Activated naive CD8-positive, alpha-beta T cell treated with anti-CD3 and anti-CD28 coated beads, Interleukin-2, amount 50 U/mL, for 24 hours (primary cell): ENCODE measurements around the gene USP25.

ENCODE experiments used
- ATAC-seq: fragments of 150-1000 bp; cut with Tn5 transposase; one replicate; pipeline ENCODE4 v1.10.0; 2021
- DNase-seq: peaks from one replicate; pipeline ENCODE4 v3.0.0; 2021
- H3K27ac Mint-ChIP-seq: one replicate; pipeline ENCODE4 v1.8.0; 2021; ENCODE audit warnings: mild to moderate bottlenecking, mixed read lengths
- H3K27me3 Mint-ChIP-seq: one replicate; pipeline ENCODE4 v1.8.0; 2021; ENCODE audit warnings: mixed read lengths
- H3K36me3 Mint-ChIP-seq: one replicate; pipeline ENCODE4 v1.8.0; 2021; ENCODE audit warnings: low read depth, mixed read lengths
- H3K4me1 Mint-ChIP-seq: one replicate; pipeline ENCODE4 v1.8.0; 2021; ENCODE audit warnings: mixed read lengths
- H3K4me3 Mint-ChIP-seq: one replicate; pipeline ENCODE4 v1.8.0; 2021; ENCODE audit warnings: mild to moderate bottlenecking, moderate library complexity, mixed read lengths
- H3K9me3 Mint-ChIP-seq: one replicate; pipeline ENCODE4 v1.8.0; 2021; ENCODE audit warnings: mixed read lengths

The USP25 gene, protein sequence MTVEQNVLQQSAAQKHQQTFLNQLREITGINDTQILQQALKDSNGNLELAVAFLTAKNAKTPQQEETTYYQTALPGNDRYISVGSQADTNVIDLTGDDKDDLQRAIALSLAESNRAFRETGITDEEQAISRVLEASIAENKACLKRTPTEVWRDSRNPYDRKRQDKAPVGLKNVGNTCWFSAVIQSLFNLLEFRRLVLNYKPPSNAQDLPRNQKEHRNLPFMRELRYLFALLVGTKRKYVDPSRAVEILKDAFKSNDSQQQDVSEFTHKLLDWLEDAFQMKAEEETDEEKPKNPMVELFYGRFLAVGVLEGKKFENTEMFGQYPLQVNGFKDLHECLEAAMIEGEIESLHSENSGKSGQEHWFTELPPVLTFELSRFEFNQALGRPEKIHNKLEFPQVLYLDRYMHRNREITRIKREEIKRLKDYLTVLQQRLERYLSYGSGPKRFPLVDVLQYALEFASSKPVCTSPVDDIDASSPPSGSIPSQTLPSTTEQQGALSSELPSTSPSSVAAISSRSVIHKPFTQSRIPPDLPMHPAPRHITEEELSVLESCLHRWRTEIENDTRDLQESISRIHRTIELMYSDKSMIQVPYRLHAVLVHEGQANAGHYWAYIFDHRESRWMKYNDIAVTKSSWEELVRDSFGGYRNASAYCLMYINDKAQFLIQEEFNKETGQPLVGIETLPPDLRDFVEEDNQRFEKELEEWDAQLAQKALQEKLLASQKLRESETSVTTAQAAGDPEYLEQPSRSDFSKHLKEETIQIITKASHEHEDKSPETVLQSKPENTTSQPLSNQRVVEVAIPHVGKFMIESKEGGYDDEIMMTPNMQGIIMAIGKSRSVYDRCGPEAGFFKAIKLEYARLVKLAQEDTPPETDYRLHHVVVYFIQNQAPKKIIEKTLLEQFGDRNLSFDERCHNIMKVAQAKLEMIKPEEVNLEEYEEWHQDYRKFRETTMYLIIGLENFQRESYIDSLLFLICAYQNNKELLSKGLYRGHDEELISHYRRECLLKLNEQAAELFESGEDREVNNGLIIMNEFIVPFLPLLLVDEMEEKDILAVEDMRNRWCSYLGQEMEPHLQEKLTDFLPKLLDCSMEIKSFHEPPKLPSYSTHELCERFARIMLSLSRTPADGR

DNA sequence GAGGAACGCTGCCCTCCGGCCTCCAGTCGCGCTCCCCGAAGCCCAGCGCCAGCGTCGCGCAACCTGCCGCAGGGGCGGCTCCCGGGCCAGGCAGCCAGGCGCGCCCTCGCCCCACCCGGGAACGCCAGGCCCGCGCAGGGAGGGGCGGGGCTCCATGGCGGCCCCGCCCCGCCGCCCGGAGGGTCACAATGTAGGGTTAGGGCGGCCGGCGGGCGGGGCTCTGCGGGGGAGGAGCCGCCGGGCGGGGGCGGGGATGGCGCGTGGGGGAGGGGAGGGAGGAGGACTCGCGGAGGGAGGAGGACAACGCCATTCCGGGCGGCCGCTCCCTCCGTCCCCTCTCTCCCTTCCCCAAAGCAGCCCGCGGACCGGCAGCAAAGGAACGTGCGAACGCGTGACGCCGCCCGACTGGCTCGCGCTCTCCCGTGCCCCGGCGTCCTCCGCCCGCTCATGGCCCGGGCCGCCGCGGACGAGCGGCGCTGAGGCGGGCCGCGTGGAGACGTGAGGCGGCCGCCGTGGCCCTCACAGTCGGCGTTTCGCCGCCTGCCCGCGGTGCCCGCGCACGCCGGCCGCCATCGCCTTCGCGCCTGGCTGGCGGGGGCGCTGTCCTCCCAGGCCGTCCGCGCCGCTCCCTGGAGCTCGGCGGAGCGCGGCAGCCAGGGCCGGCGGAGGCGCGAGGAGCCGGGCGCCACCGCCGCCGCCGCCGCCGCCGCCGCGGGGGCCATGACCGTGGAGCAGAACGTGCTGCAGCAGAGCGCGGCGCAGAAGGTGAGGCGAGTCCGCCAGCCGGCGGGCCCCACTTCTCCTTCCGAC lies at the start of gene USP25:
Gene USP25, plus strand, starts transcription at position 309 of the 810 bp plus-strand sequence. Its CDS starts 412 bp downstream, at position 721.
- DNase-seq, result peak; percentile 82

DNA sequence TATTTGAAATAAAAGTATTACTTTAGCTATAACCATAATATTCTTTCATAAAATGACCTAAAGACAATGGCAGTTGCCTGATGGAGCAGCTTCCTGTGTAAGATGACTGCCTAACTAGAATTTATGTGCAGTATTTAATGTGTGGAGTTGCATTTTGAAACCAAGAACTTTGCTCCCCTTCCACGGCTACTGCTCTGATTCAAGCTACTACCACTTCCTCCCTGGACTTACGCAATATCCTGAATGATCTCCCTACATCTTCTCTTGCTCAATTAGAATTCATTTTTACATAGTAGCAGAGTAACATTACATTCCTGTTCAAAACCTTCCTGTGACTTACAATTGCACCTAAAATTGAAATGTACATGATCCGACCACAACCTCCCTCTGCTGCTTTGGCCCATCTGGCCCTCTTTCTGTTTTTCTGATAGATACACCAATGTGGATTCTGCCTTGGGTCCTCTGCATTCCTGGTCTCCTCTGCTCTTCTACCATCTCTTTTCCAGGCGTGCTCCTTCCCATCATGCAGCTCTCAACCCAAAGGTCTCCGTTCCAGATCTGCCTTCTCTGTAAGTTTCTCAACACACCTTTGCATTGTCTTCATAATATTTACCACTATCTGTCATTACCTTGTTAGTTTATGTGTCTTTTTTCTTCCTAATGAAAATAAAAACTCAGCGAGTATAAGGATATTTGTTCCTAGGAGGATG lies 47.4 kb upstream of the USP25 start:
- H3K27me3 Mint-ChIP-seq, result no peaks in the 10 kb centered on the region
- no peak for DNase-seq
- no peak overlapping the region for H3K4me3 Mint-ChIP-seq
- no peak for ATAC-seq
- peak overlapping the region; percentile 16 for H3K27ac Mint-ChIP-seq
- no peaks in the 10 kb centered on the region for H3K9me3 Mint-ChIP-seq
- no peaks in the 10 kb centered on the region for H3K36me3 Mint-ChIP-seq
- H3K4me1 Mint-ChIP-seq, result peaks cover 9% of the 10 kb centered on the region

More for the DNA sequence above, at the start of gene USP25:
- peak; percentile 82 for ATAC-seq
- peak within 1 kb of the TSS; percentile 94 for H3K4me3 Mint-ChIP-seq
- H3K27ac Mint-ChIP-seq, result peak within 1 kb of the TSS; percentile 92
- peaks cover 2% of the 10 kb centered on the region for H3K27me3 Mint-ChIP-seq
- peaks cover 35% of the 10 kb centered on the region for H3K4me1 Mint-ChIP-seq
- no peaks in the 10 kb centered on the region for H3K36me3 Mint-ChIP-seq
- no peaks in the 10 kb centered on the region for H3K9me3 Mint-ChIP-seq

DNA sequence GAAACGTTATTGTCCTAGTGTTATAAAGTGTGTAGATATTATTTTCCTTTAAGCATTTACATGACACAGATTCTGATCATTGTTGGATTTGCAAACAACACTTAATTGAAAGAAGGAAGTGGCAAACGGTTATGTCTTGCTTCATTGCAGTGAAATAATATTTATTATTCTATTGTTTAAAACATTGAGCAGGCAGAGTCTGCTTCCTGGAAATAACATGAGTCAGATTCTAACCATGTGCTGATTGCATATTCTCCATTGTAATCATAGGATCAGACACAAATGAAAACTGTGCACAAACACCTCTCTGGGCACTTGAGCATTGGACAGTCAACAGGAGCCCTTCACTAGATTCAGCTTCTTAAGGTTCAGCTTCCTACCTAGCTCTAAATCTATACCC lies 46.8 kb upstream of the USP25 start:
- peaks cover 9% of the 10 kb centered on the region for H3K4me1 Mint-ChIP-seq
- no peak overlapping the region for H3K4me3 Mint-ChIP-seq
- ATAC-seq, result no peak
- H3K27ac Mint-ChIP-seq, result no peak overlapping the region
- H3K9me3 Mint-ChIP-seq, result no peaks in the 10 kb centered on the region
- H3K36me3 Mint-ChIP-seq, result no peaks in the 10 kb centered on the region
- DNase-seq, result no peak
- no peaks in the 10 kb centered on the region for H3K27me3 Mint-ChIP-seq

DNA sequence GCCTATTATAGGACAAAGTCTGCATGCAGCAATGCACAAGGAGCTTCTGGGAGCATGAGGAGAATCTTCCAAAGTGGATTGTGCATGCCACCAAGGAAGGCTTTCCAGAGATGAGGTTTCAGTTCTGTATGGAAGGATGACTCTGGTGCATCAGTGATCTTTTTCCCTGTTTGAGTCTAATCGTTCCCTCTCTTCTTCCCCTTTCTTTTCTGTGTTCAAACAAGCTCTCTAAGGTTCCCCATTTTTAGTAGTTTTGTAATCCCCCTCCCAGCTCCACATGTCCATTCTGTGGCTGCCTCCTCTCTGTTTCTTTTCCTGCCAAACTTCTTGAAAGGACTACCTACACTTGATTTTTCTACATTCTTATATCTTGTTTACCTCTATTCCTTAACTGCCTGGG lies 43.3 kb upstream of the USP25 start:
- H3K9me3 Mint-ChIP-seq, result no peaks in the 10 kb centered on the region
- no peak overlapping the region for H3K4me3 Mint-ChIP-seq
- peaks cover 23% of the 10 kb centered on the region for H3K4me1 Mint-ChIP-seq
- no peak for DNase-seq
- no peak for ATAC-seq
- H3K27me3 Mint-ChIP-seq, result no peaks in the 10 kb centered on the region
- no peak overlapping the region for H3K27ac Mint-ChIP-seq
- no peaks in the 10 kb centered on the region for H3K36me3 Mint-ChIP-seq

DNA sequence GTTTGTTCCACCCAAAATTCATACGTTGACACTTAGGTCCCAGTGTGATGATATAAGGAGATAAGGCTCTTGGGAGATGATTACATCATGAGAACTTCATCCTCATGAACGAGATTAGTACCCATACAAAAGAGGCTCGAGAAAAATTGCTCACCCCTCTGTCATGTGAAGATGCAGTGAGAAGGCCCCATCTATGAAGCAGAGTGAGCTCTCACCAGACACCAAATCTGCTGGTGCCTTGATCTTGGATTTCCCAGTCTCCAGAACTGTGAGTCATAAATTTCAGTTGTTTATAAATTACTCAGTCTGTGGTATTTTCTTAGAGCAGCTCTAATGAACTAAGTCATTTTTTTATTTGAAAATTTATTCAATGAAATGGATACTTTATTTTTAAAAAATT lies 42.6 kb upstream of the USP25 start:
- H3K4me3 Mint-ChIP-seq, result no peak overlapping the region
- no peaks in the 10 kb centered on the region for H3K27me3 Mint-ChIP-seq
- no peaks in the 10 kb centered on the region for H3K9me3 Mint-ChIP-seq
- H3K4me1 Mint-ChIP-seq, result peaks cover 22% of the 10 kb centered on the region
- H3K27ac Mint-ChIP-seq, result no peak overlapping the region
- ATAC-seq, result no peak
- DNase-seq, result no peak
- no peaks in the 10 kb centered on the region for H3K36me3 Mint-ChIP-seq

DNA sequence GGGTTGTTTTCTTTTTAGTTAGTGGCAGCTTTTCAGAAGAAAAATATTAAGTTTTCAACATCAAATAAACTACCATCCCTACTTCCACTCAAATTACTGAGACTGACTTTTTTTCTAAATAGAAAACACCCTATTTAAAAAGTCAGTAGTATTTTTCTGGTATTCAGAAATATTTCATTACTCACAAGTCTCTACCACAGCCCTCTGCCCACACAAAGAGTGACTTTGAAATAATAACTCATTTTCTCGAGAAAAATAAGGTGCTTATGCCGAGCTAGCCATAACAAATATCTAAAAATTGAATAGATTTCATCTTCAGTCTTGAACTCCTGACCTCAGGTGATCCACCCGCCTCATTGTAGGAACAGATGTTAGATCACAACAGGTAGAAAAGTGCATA lies 41.8 kb upstream of the USP25 start:
- peaks cover 17% of the 10 kb centered on the region for H3K4me1 Mint-ChIP-seq
- no peak overlapping the region for H3K27ac Mint-ChIP-seq
- DNase-seq (no peak), ATAC-seq (no peak)
- no peak overlapping the region for H3K4me3 Mint-ChIP-seq
- H3K27me3 Mint-ChIP-seq, result no peaks in the 10 kb centered on the region
- H3K9me3 Mint-ChIP-seq, result no peaks in the 10 kb centered on the region
- H3K36me3 Mint-ChIP-seq, result no peaks in the 10 kb centered on the region

DNA sequence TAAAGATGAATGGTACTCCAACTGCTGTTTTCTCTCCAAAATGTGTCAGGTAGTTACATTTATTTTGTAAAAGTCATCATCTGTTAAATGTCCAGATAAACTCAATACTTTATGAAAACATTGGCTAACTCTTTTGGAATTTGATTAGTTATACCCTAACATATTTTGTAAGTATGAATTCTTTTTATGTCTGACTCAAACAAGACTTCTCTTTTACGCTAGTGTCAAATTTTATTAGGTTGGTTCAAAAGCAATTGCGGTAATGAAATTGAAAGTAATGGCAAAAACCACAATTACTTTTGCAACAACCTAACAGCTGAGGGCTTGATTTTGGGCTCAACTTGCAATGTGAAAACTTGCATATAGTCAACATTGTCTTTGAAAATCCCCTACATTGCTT lies 41.0 kb upstream of the USP25 start:
- no peaks in the 10 kb centered on the region for H3K27me3 Mint-ChIP-seq
- peaks cover 17% of the 10 kb centered on the region for H3K4me1 Mint-ChIP-seq
- DNase-seq (no peak), ATAC-seq (no peak)
- H3K27ac Mint-ChIP-seq, result no peak overlapping the region
- no peak overlapping the region for H3K4me3 Mint-ChIP-seq
- no peaks in the 10 kb centered on the region for H3K9me3 Mint-ChIP-seq
- no peaks in the 10 kb centered on the region for H3K36me3 Mint-ChIP-seq

DNA sequence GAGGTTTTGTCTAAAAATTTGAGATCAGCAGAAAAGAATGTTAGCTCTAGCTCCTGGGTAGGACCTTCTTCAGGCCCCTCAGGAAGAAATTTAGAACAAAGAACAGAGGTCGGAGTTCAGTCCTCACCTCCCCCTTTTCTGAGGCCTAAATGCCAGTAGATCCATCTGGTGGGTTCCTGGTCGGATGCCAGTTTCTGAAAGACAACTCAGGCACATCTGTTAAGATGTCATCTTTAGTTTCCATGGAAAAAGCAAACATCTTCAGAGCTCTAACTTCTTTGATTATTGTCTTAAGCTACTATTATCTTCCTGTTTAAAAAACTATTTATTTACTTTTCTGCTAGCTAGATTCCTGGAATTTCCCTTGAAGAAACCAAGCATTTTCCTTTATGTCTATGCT lies 37.1 kb upstream of the USP25 start:
- Mint-ChIP-seq H3K27me3 (peaks cover 2% of the 10 kb centered on the region), H3K9me3 (no peaks in the 10 kb centered on the region), H3K4me3 (no peak overlapping the region), H3K4me1 (peaks cover 14% of the 10 kb centered on the region), H3K27ac (no peak overlapping the region), H3K36me3 (no peaks in the 10 kb centered on the region)
- DNase-seq (no peak), ATAC-seq (no peak)

DNA sequence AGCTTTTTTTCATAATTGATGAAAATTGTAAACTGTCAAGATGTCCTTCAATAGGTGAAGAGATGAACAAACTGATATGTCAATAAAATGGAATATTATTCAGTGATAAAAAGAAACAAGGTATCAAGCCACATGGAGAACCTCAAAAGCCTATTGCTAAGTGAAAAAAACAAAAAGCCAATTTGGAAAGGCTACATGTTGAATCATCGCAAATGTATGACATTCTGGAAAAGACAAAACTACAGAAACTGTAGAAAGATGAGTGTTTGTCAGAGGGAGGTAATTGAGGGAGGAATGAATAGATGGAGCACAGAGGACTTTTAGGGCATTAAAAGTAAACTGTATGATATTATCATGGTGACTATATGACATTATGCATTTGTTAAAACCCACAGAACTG lies 34.5 kb upstream of the USP25 start:
- Mint-ChIP-seq H3K9me3 (no peaks in the 10 kb centered on the region), H3K36me3 (no peaks in the 10 kb centered on the region), H3K27ac (no peak overlapping the region), H3K27me3 (peaks cover 2% of the 10 kb centered on the region), H3K4me1 (no peaks in the 10 kb centered on the region), H3K4me3 (no peak overlapping the region)
- no peak for DNase-seq
- ATAC-seq, result no peak

DNA sequence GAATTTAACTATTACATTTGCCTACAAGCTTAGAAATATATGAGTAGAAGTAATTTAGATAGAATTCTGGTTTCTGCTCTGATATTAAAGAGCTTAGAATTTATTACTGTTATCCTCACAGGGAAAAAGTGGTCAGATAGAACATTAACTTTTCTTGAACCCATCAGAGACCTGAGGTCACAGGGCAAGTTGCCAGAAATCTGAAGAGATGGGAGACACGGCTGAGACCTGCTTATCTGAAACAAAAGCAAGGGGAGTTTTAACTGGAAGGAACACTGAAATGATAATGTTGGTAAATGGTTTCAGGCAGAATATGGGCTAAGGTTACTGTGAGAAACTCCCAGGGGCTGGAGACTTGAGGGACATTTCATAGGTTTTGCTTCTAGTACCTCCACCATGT lies 28.0 kb upstream of the USP25 start:
- peaks cover 2% of the 10 kb centered on the region for H3K36me3 Mint-ChIP-seq
- H3K4me3 Mint-ChIP-seq, result no peak overlapping the region
- H3K9me3 Mint-ChIP-seq, result peaks cover 18% of the 10 kb centered on the region
- no peak for DNase-seq
- H3K27me3 Mint-ChIP-seq, result no peaks in the 10 kb centered on the region
- no peaks in the 10 kb centered on the region for H3K4me1 Mint-ChIP-seq
- H3K27ac Mint-ChIP-seq, result no peak overlapping the region
- no peak for ATAC-seq

DNA sequence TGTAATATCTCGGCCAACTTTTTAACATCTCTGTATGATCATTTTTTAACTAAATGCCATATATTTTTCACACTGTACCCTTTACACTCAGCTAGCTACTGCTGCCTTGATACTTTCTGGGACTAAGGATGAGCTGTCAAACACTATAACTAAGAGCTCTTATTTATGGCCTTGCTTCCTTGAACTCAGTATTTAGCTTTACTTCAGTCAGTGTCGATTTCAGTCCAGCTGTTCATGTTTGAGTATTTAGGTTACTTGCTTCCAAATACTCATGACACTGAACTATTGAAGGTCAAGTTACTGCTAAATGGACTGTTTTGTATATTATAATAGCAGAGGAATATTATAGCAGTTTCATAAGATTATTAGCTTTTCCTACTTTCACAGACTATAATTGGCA lies 25.9 kb upstream of the USP25 start:
- DNase-seq, result no peak
- Mint-ChIP-seq H3K36me3 (peaks cover 2% of the 10 kb centered on the region), H3K4me3 (no peak overlapping the region), H3K4me1 (no peaks in the 10 kb centered on the region), H3K27ac (no peak overlapping the region), H3K27me3 (no peaks in the 10 kb centered on the region), H3K9me3 (peaks cover 18% of the 10 kb centered on the region)
- no peak for ATAC-seq

DNA sequence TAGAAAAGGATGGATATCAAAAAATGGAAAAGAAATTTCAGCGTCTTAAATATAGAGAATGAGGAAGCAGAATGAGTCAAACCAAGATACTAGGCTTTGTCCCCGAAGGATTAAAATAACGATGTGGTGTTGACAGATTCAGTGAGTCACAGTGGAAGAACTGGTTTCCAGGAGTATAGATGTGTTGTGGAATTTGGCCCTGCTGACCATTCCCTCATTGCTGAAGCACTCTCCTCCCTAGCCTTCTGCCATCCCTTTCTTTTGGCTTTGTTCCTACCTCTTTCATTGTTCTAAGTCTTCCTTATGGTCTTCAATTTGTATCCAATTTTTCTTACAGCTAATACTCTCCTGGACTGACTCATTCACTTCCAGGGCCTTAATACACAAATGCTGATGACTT lies 23.1 kb upstream of the USP25 start:
- Mint-ChIP-seq H3K36me3 (peaks cover 2% of the 10 kb centered on the region), H3K4me3 (no peak overlapping the region), H3K27ac (no peak overlapping the region), H3K4me1 (no peaks in the 10 kb centered on the region), H3K27me3 (no peaks in the 10 kb centered on the region), H3K9me3 (peaks cover 18% of the 10 kb centered on the region)
- DNase-seq (no peak), ATAC-seq (no peak)

DNA sequence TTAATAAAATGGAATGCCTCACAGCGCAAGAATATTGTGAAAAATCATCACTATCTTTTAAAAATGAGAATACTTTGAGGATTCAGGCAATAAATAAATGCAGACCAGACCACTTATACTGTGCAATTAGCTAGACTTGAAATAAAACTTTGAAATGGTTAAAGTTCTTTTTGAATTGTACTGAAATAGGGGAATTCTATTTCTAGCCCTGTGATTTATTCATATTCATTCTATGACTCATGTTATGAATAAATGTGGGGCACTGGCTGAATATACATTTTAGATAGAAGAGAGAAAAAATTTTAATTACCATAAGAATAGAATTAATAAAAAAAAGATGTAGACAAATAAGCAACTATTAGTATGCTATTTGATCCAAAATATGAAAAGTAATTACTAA lies 16.4 kb upstream of the USP25 start:
- H3K4me1 Mint-ChIP-seq, result peaks cover 8% of the 10 kb centered on the region
- no peak overlapping the region for H3K27ac Mint-ChIP-seq
- no peaks in the 10 kb centered on the region for H3K9me3 Mint-ChIP-seq
- DNase-seq (no peak), ATAC-seq (no peak)
- no peaks in the 10 kb centered on the region for H3K36me3 Mint-ChIP-seq
- H3K4me3 Mint-ChIP-seq, result no peak overlapping the region
- peaks cover 2% of the 10 kb centered on the region for H3K27me3 Mint-ChIP-seq

DNA sequence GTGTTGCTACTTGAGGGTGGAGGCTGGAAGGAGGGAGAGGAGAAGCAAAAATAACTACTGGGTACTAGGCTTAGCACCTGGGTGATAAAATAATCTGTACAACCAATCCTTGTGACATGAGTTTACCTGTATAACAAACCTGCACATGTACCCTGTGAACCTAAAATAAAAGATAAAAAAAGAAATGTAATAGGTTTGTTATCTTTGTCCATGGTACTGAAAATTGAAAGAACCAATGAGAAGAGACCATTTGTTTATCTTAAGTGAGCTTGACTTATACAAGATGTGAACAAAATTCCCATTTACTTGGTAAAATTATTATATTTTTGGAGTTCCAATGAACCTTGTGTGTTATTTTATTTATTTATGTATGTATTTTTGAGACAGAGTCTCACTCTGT lies 11.1 kb upstream of the USP25 start:
- DNase-seq, result no peak
- Mint-ChIP-seq H3K4me3 (no peak overlapping the region), H3K27me3 (no peaks in the 10 kb centered on the region), H3K27ac (no peak overlapping the region), H3K9me3 (no peaks in the 10 kb centered on the region), H3K36me3 (no peaks in the 10 kb centered on the region), H3K4me1 (no peaks in the 10 kb centered on the region)
- ATAC-seq, result no peak
